Panc1 (cell line): ENCODE results near the gene MAP3K2. TPM values are rescaled to one million over a fixed set of nuclear protein-coding genes. Genes with fewer than 3 reads are reported as not detected.

Experiments used
- ATAC-seq: fragments of 200-7000 bp; cut with Tn5 transposase; 2 replicates; pipeline ENCODE4 v1.9.1; 2020; ENCODE audit warnings: mild to moderate bottlenecking, moderate library complexity
- BruUV-seq: library from RNA; stranded (reverse); fragments of 400-500 nt; replicated peaks from 2 replicates; lab custom pipeline; 2021; lab: Mats Ljungman, UMichigan
- CTCF ChIA-PET: fragments of 300-600 bp; sonication (Branson Sonifier 250); formaldehyde crosslinking; loops from one replicate; lab custom pipeline; 2022; ENCODE audit warnings: antibody characterized with exemption; lab: Charles Lee
- POLR2A ChIA-PET: fragments of 300-600 bp; sonication (Branson Sonifier 250); formaldehyde crosslinking; loops from one replicate; lab custom pipeline; 2022; ENCODE audit warnings: antibody characterized with exemption; lab: Charles Lee
- DNase-seq: peaks from one replicate; pipeline ENCODE4 v3.0.0-alpha.2; 2010; ENCODE audit warnings: low read depth, low spot score
- H3K27ac ChIP-seq: 2 replicates; pipeline ENCODE4 v1.5.1; 2011; ENCODE audit warnings: mild to moderate bottlenecking, low read length, inconsistent platforms
- H3K27me3 ChIP-seq: fragments of 200-500 bp; sonication (Bioruptor generic); 2 replicates; pipeline ENCODE4 v1.6.0; 2014; ENCODE audit warnings: low read length, inconsistent platforms; ENCODE audit not compliant: control insufficient read depth, insufficient read depth
- H3K36me3 ChIP-seq: fragments of 200-500 bp; sonication (Bioruptor generic); 2 replicates; pipeline ENCODE4 v1.5.1; 2014; ENCODE audit warnings: inconsistent platforms, mild to moderate bottlenecking, low read length, moderate library complexity; ENCODE audit not compliant: control insufficient read depth, insufficient read depth
- H3K4me1 ChIP-seq: 2 replicates; pipeline ENCODE4 v1.5.1; 2011; ENCODE audit warnings: inconsistent platforms, mild to moderate bottlenecking, low read length, moderate library complexity; ENCODE audit not compliant: control insufficient read depth, insufficient read depth
- H3K4me3 ChIP-seq, 2 experiments: 2 replicates each; pipeline ENCODE4 v1.5.1; 2011 to 2012; ENCODE audit warnings: low read depth in 2 of 2, low read length in 2 of 2, mild to moderate bottlenecking in 2 of 2, inconsistent platforms in 1 of 2, moderate library complexity in 1 of 2
- H3K9me3 ChIP-seq: fragments of 200-500 bp; sonication (Bioruptor generic); 2 replicates; pipeline ENCODE4 v1.5.1; 2014; ENCODE audit warnings: low read depth, mild to moderate bottlenecking, inconsistent platforms, low read length, moderate library complexity; ENCODE audit not compliant: control insufficient read depth, insufficient read depth
- POLR2AphosphoS5 ChIP-seq: IDR thresholded peaks from 2 replicates; pipeline ENCODE4 v1.6.1; 2012; ENCODE audit warnings: mild to moderate bottlenecking, low read depth, low read length, moderate library complexity
- REST ChIP-seq, 2 experiments: IDR thresholded peaks; 2 replicates each; pipeline ENCODE4 v1.6.1; 2011 to 2012; ENCODE audit warnings: low read depth in 2 of 2, control low read depth in 1 of 2, low read length in 1 of 2, mild to moderate bottlenecking in 1 of 2, moderate library complexity in 1 of 2; ENCODE audit not compliant: insufficient read depth in 1 of 2
- SIN3A ChIP-seq: IDR thresholded peaks from 2 replicates; pipeline ENCODE4 v1.6.1; 2012; ENCODE audit warnings: low read depth, mild to moderate bottlenecking, low read length, moderate library complexity, borderline replicate concordance; ENCODE audit not compliant: insufficient read depth
- TCF7L2 ChIP-seq: IDR thresholded peaks from 2 replicates; pipeline ENCODE4 v1.6.1; 2011; ENCODE audit warnings: mild to moderate bottlenecking, low read depth, low read length, inconsistent platforms
- in situ Hi-C: cut with HindIII; loops from 2 replicates; pipeline ENCODE4 v1.10.0; 2016; ENCODE audit warnings: low sequenced_read_pairs, low pct_unique_long_range_greater_than_20kb
- intact Hi-C: fragments of 100-400 bp; cut with micrococcal nuclease; formaldehyde crosslinking; loops from one replicate; pipeline ENCODE4 v1.10.0; 2022; ENCODE audit not compliant: unreplicated experiment
- total RNA-seq: library from RNA; stranded (reverse); gene quantifications from one replicate; pipeline ENCODE4 v1.2.1, GENCODE V29; 2021; ENCODE audit not compliant: unreplicated experiment
- TF ChIP-seq, protein P1 (sequence below): fragments of 450-650 bp; IDR thresholded peaks from 2 replicates; pipeline ENCODE4 v1.5.1; 2017; ENCODE audit warnings: mild to moderate bottlenecking

The MAP3K2 gene
- total RNA-seq, 1 experiment from 2014 or later = 70.6 TPM

GRCh38 chr2:127255721-127256120, 132.1 kb downstream of the MAP3K2 start:
- no TSS peak for BruUV-seq
- Histone ChIP-seq H3K27me3 (no peaks in the 10 kb centered on the region), H3K4me1 (no peaks in the 10 kb centered on the region), H3K9me3 (no peaks in the 10 kb centered on the region), H3K4me3 (no peak overlapping the region), H3K27ac (no peak overlapping the region), H3K36me3 (no peaks in the 10 kb centered on the region)
- ChIA-PET POLR2A (no interaction called here), CTCF (no interaction called here)
- ATAC-seq (no peak), DNase-seq (no peak)
- no peak for TF ChIP-seq POLR2AphosphoS5
- in situ Hi-C loops (no loop called here), intact Hi-C loops (no loop called here)

GRCh38 chr2:127255146-127255545, 132.6 kb downstream of the MAP3K2 start:
- BruUV-seq = no TSS peak
- TF ChIP-seq REST (IDR thresholded peaks at IDR 0.05; ENCODE audit: insufficient read depth in 1 of 2, low read depth in 2 of 2, low read length in 1 of 2) (no peak), SIN3A (no peak), TCF7L2 (no peak), POLR2AphosphoS5 (no peak)
- TF ChIP-seq, protein P1, sequence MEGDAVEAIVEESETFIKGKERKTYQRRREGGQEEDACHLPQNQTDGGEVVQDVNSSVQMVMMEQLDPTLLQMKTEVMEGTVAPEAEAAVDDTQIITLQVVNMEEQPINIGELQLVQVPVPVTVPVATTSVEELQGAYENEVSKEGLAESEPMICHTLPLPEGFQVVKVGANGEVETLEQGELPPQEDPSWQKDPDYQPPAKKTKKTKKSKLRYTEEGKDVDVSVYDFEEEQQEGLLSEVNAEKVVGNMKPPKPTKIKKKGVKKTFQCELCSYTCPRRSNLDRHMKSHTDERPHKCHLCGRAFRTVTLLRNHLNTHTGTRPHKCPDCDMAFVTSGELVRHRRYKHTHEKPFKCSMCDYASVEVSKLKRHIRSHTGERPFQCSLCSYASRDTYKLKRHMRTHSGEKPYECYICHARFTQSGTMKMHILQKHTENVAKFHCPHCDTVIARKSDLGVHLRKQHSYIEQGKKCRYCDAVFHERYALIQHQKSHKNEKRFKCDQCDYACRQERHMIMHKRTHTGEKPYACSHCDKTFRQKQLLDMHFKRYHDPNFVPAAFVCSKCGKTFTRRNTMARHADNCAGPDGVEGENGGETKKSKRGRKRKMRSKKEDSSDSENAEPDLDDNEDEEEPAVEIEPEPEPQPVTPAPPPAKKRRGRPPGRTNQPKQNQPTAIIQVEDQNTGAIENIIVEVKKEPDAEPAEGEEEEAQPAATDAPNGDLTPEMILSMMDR = no peak
- no peak overlapping the region for H3K27ac ChIP-seq
- no peaks in the 10 kb centered on the region for H3K9me3 ChIP-seq
- no peak overlapping the region for H3K4me3 ChIP-seq
- CTCF ChIA-PET = no interaction called here
- in situ Hi-C loops (no loop called here), intact Hi-C loops (no loop called here)
- H3K4me1 ChIP-seq = no peaks in the 10 kb centered on the region
- DNase-seq (no peak), ATAC-seq (no peak)
- no peaks in the 10 kb centered on the region for H3K27me3 ChIP-seq
- POLR2A ChIA-PET = no interaction called here
- no peaks in the 10 kb centered on the region for H3K36me3 ChIP-seq

DNA sequence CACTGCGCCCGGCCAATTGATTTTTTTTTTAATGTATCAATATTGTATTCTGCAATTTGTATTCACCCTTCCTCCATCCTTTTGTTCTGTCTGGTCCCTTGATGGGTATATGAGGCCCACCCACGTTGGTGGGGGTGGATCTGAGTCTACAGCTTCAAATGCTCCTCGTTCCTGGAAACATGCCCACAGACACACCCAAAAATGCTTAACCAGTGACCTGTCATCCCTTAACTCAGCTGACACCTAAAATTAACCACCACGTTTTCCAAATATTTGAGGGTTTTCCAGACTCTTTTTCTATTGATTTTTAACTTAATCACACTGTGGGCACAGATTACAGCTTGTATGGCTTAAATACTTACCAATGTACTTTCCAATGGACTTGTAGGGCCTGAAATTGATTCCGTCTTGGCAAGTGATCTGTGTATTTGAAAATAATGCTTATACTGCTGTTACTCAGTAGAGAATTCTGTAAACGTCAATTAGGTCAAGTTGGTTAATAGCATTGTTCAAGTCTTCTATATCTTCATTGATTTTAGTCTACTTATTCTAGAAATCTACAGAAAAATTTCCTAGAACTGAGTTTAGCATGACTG, 133.3 kb downstream of the MAP3K2 start:
- Histone ChIP-seq H3K27me3 (no peaks in the 10 kb centered on the region), H3K36me3 (no peaks in the 10 kb centered on the region), H3K4me1 (no peaks in the 10 kb centered on the region), H3K4me3 (no peak overlapping the region), H3K9me3 (no peaks in the 10 kb centered on the region), H3K27ac (no peak overlapping the region)
- ATAC-seq = no peak
- ChIA-PET CTCF (no interaction called here), POLR2A (no interaction called here)
- in situ Hi-C loops (no loop called here), intact Hi-C loops (no loop called here)
- no TSS peak for BruUV-seq
- no peak for DNase-seq
- TF ChIP-seq REST (IDR thresholded peaks at IDR 0.05; ENCODE audit: insufficient read depth in 1 of 2, low read depth in 2 of 2, low read length in 1 of 2) (no peak), POLR2AphosphoS5 (no peak)
